Lower leg skin (tissue), 3 donors: ENCODE results near the gene LNX1.

Experiments used
- POLR2A ChIP-seq, 2 donors: fragments of 450-650 bp; IDR thresholded peaks; one replicate each; pipeline ENCODE4 v1.6.1; 2016 to 2017; ENCODE audit warnings: antibody characterized with exemption in 2 of 2, mild to moderate bottlenecking in 1 of 2, moderate library complexity in 1 of 2
- TF ChIP-seq, protein P1 (sequence below), 3 donors: fragments of 450-650 bp; IDR thresholded peaks; one replicate each; pipeline ENCODE4 v1.5.1; 2016; ENCODE audit warnings: antibody characterized with exemption in 3 of 3, mild to moderate bottlenecking in 3 of 3, moderate library complexity in 2 of 3

DNA sequence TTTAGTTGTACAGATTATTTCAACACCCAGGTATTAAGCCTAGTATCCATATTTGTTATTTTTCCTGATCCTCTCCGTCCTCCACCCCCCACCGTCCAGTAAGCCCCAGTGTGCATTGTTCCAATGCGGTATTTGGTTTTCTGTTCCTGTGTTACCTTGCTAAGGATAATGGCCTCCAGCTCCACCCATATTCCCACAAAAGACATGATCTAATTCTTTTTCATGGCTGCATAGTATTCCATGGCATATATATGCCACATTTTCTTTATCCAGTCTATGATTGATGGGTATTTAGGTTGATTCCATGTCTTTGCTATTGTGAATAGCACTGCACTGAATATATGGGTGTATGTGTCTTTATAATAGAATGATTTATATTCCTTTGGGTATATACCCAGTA lies 22.1 kb upstream of the LNX1 start:
- TF ChIP-seq, protein P1, sequence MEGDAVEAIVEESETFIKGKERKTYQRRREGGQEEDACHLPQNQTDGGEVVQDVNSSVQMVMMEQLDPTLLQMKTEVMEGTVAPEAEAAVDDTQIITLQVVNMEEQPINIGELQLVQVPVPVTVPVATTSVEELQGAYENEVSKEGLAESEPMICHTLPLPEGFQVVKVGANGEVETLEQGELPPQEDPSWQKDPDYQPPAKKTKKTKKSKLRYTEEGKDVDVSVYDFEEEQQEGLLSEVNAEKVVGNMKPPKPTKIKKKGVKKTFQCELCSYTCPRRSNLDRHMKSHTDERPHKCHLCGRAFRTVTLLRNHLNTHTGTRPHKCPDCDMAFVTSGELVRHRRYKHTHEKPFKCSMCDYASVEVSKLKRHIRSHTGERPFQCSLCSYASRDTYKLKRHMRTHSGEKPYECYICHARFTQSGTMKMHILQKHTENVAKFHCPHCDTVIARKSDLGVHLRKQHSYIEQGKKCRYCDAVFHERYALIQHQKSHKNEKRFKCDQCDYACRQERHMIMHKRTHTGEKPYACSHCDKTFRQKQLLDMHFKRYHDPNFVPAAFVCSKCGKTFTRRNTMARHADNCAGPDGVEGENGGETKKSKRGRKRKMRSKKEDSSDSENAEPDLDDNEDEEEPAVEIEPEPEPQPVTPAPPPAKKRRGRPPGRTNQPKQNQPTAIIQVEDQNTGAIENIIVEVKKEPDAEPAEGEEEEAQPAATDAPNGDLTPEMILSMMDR (IDR thresholded peaks at IDR 0.05) = no peak
- TF ChIP-seq POLR2A (IDR thresholded peaks at IDR 0.05) = no peak
